ENCODE measurements around the gene COQ5. TPM values are rescaled to one million over a fixed set of nuclear protein-coding genes. Genes with fewer than 3 reads are reported as not detected.

COQ5 gene
- total RNA-seq, 1 donor from 2014 or later: 35.6 TPM

DNA sequence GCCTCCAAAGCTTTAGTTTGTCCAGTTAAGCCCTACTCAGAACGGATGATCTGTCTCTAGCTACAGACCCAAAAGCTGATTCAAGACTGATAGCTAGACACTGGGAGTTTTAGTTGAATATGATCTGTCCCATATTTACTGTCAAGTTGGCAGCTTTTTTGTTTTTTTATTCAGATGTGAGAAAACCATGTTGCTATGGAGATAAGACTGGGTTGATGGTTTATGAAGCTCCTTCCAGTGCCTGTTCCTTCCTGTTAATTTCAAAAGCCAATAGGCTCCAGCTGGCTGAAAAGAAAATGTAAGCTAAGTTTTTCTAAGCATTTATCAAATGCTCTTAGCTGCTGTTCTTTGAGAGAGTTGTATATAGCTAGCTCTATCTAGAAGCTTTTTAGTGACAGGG, 28.4 kb downstream of the COQ5 start:
- H3K27ac Mint-ChIP-seq: no peak overlapping the region
- peaks cover 17% of the 10 kb centered on the region for H3K4me1 Mint-ChIP-seq (ENCODE audit: unreplicated experiment)
- H3K4me3 Mint-ChIP-seq: no peak overlapping the region
- peaks cover 32% of the 10 kb centered on the region for H3K36me3 Mint-ChIP-seq
- TF ChIP-seq, protein P1, sequence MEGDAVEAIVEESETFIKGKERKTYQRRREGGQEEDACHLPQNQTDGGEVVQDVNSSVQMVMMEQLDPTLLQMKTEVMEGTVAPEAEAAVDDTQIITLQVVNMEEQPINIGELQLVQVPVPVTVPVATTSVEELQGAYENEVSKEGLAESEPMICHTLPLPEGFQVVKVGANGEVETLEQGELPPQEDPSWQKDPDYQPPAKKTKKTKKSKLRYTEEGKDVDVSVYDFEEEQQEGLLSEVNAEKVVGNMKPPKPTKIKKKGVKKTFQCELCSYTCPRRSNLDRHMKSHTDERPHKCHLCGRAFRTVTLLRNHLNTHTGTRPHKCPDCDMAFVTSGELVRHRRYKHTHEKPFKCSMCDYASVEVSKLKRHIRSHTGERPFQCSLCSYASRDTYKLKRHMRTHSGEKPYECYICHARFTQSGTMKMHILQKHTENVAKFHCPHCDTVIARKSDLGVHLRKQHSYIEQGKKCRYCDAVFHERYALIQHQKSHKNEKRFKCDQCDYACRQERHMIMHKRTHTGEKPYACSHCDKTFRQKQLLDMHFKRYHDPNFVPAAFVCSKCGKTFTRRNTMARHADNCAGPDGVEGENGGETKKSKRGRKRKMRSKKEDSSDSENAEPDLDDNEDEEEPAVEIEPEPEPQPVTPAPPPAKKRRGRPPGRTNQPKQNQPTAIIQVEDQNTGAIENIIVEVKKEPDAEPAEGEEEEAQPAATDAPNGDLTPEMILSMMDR (conservative IDR thresholded peaks at IDR 0.05): no peak
- DNase-seq (ENCODE audit: extremely low spot score, unreplicated experiment): no peak
- no peaks in the 10 kb centered on the region for H3K27me3 Mint-ChIP-seq
- H3K9me3 Mint-ChIP-seq: no peaks in the 10 kb centered on the region

DNA sequence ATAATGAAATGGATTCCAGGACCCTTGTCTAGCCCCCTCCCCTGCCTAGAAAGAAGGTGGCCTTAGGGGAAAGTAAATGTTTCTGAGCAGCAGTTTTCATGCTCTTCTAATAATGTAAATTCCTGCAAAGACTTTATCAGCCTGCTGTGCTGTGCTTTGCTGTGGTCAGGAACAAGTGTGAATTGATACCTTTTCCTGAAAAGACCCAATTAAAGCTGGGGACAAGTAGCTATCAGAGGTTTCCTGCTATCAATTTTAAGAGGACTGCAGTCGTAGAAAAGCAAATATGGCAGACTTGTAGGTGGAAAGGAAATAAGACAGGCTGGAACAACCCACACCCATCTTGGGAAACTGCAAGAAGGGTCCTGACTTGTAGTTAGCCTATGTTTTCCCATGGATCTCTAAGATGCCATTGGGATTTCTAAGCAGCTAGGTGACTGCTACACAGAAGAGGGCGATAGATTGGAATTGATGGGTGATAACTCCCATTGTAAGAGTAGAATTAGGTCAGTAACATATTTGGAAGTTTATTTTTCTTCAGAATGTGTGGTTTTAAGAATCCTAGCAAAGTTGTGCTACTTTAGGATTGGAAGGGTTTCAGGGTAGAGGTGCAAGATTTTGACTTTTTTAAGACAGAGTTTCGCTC, 30.0 kb downstream of the COQ5 start:
- Mint-ChIP-seq H3K9me3 (no peaks in the 10 kb centered on the region), H3K27ac (peak overlapping the region; percentile 17), H3K4me1 (ENCODE audit: unreplicated experiment) (peaks cover 26% of the 10 kb centered on the region), H3K4me3 (peak overlapping the region; percentile 99), H3K36me3 (peaks cover 30% of the 10 kb centered on the region), H3K27me3 (no peaks in the 10 kb centered on the region)
- DNase-seq (ENCODE audit: extremely low spot score, unreplicated experiment): no peak
- TF ChIP-seq, protein P1 (conservative IDR thresholded peaks at IDR 0.05): no peak

DNA sequence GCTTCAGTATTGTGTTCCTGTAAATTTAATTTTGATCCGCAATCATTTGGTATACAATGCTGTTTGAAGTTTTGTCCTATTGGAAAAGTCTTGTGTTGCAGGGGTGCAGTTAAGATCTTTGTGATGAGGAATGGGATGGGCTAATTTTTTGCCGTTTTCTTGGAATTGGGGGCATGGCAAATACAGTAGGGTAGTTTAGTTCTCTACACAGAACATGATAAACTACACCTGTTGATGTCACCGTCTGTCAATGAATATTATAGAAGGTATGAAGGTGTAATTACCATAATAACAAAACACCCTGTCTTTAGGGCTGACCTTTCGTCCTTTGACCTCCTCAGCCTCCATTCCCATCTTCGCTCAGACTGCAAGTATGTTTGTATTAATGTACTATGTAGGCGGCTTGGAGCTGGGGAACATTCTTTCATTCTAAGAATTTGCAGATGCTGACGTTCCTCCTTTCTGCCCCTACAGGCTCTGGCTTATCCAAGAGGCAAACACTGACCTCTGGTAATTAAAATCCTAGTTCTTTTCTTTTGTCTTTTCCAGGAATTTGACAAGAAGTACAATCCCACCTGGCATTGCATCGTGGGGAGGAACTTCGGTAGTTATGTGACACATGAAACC, 31.3 kb downstream of the COQ5 start:
- Mint-ChIP-seq H3K27me3 (no peaks in the 10 kb centered on the region), H3K9me3 (no peaks in the 10 kb centered on the region), H3K4me3 (peak overlapping the region; percentile 99), H3K27ac (peak overlapping the region; percentile 83), H3K4me1 (ENCODE audit: unreplicated experiment) (peaks cover 26% of the 10 kb centered on the region), H3K36me3 (peaks cover 21% of the 10 kb centered on the region)
- TF ChIP-seq, protein P1 (conservative IDR thresholded peaks at IDR 0.05): no peak
- DNase-seq (ENCODE audit: extremely low spot score, unreplicated experiment): no peak

DNA sequence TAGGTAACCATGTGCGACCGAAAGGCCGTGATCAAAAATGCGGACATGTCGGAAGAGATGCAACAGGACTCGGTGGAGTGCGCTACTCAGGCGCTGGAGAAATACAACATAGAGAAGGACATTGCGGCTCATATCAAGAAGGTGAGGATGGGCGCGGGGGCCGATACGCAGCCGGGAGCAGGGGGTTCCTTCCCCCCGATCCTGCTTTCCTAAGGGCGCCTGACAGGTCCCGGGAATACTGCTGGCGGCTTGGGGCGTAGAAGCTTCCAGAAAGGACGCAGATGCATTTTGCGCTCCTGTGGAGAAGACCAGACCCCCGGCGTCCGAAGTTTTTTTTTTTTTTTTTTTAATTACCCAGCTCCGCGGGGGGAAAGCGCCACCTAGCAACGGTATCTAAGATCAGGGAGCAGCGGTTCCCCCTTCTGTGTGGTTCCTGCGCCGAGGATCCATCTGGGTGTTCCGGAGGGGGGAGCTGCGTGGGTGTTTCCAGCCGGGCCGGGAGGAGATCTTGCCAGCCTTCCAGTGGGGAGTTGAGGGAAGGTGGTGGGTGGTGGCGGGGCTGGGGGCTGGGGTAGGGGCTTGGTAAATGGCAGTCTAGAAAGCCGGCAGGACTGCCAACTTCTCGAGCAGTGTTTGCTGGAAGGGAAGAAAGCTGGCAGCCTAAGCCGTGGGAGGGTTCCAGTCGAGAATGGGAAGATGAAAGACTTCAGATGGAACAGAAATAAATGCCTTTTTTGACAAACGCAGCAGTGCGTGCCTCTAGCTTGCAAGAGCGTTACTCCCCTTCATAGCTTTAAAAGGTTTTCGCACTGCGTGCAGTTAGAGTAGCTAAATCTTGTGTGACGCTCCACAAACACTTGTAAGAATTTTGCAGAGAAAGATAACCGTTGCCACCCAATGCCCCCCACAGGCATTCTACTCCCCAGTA, 32.3 kb downstream of the COQ5 start:
- Mint-ChIP-seq H3K4me1 (ENCODE audit: unreplicated experiment) (peaks cover 26% of the 10 kb centered on the region), H3K27me3 (no peaks in the 10 kb centered on the region), H3K27ac (peak overlapping the region; percentile 83), H3K4me3 (peak overlapping the region; percentile 99), H3K9me3 (no peaks in the 10 kb centered on the region), H3K36me3 (peaks cover 21% of the 10 kb centered on the region)
- DNase-seq (ENCODE audit: extremely low spot score, unreplicated experiment): no peak
- TF ChIP-seq, protein P1 (conservative IDR thresholded peaks at IDR 0.05): no peak

DNA sequence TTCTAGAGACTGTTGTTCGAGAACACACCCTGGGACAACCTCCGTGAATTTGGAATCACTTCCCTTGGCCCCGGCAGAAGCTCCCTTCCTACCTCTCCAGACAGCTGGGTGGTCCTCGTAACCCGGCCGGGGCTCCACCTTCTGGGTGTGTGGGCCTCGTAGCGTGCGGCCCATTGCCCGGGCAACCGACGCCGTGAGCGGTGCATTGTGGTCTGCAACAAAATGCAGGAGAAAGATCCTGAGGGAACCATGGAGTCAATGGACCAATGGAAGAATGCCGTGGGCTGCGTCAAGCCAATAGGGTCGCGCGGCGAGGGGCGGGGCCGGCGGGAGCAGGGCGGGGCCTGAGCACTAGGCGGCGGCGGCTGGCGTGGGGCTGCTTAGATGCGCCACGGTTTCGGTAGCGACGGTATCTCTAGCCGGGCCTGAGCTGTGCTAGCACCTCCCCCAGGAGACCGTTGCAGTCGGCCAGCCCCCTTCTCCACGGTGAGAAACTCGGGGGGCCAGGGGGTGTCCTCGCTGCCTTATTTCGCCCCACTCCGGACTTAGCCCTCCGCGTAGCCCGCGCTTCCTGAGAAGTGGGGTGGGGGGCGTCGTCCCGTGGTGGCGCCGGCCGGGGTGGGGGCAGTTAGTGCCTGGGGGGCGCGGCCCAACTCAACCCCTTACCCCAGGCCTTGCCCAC, 33.1 kb downstream of the COQ5 start, which contains the start of gene DYNLL1:
TSS of gene DYNLL1 (plus strand) at position 383 of the 682 bp plus-strand sequence. CDS start 309 bp downstream, outside the sequence.
- Mint-ChIP-seq H3K27me3 (no peaks in the 10 kb centered on the region), H3K9me3 (no peaks in the 10 kb centered on the region), H3K4me3 (peak within 1 kb of the TSS; percentile 99), H3K36me3 (peaks cover 21% of the 10 kb centered on the region), H3K27ac (peak within 1 kb of the TSS; percentile 83), H3K4me1 (ENCODE audit: unreplicated experiment) (peaks cover 26% of the 10 kb centered on the region)
- TF ChIP-seq, protein P1 (conservative IDR thresholded peaks at IDR 0.05): no peak
- peak; percentile 98 for DNase-seq (ENCODE audit: extremely low spot score, unreplicated experiment)
